C1 segment of cervical spinal cord (tissue), 14 donors: ENCODE results near the gene ID3.
"Not testable (repeated sequence)": the region's sequence is repeated elsewhere in the genome, so short reads cannot be mapped to it uniquely, and the experiment has no call there.

ENCODE experiments used
- DNase-seq, 14 donors: peaks; one replicate each; lab custom pipeline; 2025; lab: John Stamatoyannopoulos, UW

The ID3 gene

DNA sequence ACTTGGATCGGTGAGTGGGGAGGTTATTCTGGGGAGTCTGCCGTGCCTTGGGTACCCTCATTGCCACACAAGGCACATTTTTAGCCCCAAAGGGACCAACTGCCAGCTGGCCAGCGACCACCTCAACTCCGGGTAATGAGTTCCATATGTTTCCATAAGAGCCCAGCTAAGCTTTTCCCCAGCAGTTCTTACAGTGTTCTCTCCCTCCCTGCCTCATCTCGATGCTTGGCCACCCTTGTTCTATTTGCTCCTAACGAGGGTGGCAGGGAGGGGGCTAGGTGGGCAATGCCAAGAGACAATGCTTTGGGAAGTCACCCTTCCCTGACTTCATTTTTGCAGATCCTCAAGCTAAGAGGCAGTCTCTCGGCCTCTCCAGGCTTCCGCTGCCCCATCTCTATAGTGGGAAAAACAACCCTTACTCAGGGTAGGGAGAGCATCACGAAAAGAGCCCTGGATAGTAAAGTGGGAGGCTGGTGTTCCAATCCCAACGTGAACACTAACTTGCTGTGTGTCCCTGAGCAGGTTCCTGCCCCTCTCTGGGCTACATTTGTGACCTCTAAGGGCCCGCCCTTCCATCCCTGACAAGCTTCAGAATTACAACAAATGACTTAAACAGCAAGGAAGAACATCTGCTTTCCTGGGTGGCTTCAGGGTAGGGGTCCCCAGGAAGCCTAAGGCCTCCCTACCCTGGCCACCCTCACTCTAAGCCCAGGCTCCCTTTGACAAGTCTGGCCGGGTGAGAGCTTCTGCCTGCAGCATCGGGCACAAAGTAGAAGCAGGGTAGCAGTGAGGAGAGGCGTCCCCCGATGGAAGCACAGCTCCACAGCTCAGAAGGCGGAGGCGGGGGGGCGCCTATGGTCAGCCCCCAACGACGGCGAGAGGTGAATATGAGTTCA is 5.8 kb downstream of the ID3 start:
- DNase-seq, result no peak

DNA sequence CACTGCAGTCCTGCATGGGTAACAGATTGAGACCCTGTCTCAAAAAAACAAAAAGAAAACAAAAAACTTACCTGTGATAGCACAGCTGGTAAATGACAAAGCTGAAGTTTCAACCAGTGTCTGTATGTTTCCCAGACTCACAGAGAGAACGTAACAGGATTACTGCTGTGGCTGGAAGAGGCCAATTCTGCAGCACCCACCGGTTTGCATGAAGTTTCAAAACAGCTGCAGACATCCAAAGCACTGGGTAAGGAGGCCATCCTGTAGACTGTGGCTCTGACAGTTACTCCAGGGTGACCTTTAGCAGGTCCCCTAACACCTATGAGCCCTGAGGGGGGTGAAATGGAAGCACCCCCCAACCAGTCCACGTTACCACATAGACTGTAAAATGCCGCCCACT is 7.5 kb downstream of the ID3 start:
- DNase-seq, result no peak

DNA sequence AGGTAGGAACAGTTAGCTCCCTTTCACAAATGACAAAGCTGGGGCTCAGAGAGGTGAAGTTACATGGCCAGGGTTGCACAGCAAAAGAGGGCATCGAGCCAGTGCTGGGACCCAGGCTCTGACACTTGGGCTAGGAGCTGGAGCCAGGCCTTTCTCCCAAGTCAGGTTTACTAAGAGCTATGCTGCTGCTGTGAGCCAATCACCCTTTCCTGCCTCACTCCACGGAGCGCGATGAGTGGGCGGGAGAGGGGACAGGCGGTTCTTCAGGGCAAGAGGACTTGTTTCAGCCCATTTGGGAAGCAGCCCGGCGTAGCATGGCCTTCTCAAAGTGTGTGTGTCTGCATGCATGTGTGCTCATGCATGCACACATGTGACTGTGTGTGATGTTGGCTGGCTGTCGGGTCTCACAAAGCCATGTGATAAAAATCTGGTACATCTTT is 10.6 kb downstream of the ID3 start:
- no peak for DNase-seq

DNA sequence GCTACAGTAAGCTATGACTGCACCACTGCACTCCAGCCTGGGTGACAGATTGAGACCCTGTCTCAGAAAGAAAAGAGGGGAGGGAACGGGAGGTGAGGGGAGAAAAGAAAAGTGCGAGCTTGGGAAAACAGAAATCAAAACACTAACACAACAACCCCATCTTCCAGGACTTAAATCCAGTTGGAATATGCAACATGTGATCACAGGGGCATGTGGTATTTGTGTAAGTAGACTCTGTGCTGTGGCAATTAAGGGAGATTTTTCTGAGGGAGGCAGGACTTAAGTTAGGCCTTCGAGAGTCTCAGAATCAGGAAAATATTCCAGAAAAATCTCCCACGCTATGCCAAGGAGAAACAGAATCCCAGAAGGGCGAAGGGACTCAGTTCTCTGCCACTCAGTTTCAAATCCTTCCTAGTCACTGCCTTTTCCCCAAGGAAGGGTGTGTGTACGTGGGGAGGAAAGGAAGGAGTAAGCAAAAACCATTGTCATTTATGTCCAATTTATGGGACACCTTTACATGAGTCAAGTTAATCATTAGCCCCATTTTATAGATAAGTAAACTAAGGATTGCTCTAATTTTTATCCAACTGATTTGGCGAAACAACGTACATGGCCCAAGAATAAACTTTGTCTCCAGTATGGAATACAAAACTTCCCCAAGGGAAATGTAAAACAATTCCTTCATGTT is 12.3 kb downstream of the ID3 start:
- DNase-seq, result no peak

DNA sequence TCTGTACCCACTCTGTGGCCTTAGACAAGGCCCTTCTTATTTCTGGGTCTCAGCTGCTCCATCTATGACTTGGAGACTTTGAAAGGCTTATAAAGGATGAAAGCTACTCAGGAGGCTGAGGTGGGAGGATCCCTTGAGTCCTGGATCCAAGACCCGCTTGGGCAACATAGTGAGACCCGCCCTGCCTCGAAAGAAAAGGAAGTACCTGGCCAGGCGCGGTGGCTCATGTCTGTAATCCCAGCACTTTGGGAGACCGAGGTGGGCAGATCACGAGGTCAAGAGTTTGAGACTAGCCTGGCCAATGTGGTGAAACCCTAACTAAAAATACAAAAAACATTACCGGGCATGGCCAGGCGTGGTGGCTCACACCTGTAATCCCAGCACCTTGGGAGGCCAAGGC is 13.4 kb downstream of the ID3 start:
- no peak for DNase-seq

DNA sequence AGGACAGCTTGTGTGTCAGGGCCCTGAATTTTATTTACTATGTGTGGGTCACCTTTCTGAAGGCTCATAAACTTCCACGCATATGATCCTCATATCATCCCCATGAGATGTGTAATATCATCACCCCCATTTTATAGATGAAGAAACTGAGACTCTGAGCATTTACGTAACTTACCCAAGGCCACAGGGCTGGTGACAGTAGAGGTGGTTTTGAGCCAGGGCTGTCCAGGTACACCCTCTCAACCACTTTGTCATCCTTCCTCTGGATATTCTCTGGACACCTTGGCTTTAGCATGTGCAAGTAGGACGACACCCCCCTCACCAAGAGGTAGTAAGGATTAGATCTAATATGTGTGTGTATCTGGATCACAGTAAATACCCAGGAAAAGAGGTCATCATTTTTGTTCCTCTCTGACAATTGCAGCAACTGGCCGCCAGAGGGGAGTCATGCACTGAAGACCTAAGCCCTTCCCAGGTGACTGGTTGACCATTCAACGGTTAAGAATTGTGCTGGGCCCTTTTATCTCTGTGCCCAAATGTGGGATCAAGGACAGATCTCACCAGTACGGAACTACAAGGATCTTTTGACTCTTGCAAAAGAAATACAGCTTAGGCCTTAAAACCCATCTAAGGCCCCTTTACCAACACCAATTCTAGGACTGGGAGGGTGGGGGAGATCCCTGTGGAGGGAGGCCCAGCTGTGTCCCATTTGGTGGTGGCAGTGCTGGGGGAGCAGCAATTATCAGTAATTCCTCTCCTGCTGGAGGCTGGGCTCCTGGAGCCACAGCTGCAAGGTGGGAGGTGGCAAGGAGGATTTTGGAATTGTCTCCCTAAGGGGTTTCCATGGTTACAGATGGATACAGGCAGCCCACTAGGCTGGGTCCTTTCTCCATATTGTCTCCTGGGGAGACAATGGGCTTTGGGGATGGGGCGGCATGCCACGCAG is 14.6 kb downstream of the ID3 start:
- peak in 10 of 14 donors; percentile 17 to 62 (median 36) for DNase-seq

DNA sequence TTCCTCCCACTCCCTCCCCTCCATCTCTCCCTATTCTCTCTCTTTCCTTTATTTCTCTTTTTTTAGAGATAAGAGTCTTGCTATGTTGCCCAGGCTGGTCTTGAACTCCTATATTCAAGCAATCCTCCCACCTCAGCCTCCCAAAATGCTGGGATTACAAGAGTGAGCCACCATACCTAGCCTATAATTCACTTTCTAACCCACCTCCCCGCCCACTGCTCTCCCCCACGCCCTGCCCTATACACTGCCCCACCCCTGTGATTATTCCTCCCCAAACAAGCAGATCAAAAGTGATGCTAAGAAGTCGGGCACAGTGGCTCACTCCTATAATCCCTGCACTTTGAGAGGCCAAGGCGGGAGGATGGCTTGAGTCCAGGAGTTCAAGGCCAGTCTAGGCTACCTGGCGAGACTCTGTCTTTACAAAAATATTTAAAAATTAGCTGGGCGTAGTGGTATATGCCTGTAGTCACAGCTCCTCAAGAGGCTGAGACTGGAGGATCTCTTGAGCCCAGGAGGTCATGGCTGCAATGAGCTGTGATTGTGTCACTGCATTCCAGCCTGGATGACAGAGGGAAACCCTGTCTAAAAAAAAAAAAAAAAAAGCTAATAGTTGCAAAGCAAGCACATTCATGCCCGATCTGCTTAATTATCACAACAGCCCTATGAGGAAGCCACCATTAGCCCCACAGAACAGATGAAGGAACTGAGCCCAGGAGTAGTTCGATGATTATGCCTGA is 15.4 kb downstream of the ID3 start:
- DNase-seq, result no peak

DNA sequence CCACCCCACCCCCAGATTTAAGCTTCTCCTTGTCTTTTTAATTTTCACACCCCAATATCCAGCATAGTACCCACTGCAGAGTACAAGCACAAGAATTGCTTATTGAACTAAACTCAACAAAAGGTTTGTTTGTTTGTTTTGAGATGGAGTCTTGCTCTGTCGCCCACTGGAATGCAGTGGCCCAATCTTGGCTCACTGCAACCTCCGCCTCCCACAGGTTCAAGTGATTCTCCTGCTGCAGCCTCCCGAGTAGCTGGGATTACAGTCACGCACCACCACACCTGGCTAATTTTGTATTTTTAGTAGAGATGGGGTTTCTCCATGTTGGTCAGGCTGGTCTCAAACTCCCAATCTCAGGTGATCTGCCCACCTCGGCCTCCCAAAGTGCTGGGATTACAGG is 16.4 kb downstream of the ID3 start:
- not testable (repeated sequence) for DNase-seq

DNA sequence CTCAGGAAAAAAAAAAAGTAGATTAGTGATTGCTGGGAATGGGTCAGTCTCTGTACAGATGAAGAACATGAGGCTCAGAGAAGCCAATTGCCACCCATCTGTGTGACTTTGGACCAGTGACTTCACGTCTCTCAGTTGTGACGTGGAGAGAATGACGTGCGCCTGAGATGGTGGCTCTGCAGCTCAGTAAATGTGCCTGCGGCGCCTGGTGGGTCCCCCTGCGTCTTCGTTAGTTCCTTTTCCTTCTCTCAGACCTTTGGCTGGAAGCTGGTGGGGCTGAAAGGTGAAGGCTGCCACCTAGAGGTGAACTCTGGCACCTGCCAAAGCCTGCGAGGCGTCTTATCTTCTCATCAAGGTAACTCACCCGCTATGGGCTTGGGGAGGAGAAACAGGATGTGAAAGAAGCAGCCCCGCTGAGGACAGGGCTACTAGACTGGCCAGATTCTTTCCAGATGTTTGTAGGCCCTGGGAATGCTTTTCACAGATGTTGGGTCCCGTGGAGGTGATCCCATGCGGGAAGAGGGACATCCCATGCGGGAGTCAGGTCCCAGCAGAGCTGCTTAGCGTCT is 19.5 kb downstream of the ID3 start:
- DNase-seq, result peak in 13 of 14 donors; percentile 23 to 76 (median 66)

DNA sequence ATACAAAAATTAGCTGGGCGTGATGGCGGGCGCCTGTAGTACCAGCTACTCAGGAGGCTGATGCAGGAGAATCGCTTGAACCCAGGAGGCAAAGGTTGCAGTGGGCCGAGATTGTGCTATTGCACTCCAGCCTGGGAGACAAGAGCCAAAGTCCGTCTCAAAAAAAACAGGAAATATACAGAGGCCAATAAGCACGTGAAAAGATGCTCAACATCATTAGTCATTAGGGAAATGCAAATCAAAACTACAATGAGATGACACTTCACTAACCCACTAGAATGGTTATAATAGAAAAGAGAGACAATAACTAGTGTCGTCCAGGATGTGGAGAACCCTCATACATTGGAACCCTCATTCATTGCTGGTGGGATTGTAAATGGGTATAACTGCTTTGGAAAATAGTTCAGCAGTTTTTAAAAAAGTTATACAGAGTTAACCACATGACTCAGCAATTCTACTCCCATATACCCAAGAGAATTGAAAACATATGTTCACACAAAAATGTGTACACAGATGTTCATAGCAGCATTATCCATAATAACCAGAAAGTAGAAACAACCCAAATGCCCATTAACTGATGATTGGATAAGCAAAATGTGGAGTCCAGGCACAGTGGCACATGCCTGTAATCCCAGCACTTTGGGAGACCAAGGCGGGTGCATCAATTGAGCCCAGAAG is 21.9 kb downstream of the ID3 start:
- no peak for DNase-seq

DNA sequence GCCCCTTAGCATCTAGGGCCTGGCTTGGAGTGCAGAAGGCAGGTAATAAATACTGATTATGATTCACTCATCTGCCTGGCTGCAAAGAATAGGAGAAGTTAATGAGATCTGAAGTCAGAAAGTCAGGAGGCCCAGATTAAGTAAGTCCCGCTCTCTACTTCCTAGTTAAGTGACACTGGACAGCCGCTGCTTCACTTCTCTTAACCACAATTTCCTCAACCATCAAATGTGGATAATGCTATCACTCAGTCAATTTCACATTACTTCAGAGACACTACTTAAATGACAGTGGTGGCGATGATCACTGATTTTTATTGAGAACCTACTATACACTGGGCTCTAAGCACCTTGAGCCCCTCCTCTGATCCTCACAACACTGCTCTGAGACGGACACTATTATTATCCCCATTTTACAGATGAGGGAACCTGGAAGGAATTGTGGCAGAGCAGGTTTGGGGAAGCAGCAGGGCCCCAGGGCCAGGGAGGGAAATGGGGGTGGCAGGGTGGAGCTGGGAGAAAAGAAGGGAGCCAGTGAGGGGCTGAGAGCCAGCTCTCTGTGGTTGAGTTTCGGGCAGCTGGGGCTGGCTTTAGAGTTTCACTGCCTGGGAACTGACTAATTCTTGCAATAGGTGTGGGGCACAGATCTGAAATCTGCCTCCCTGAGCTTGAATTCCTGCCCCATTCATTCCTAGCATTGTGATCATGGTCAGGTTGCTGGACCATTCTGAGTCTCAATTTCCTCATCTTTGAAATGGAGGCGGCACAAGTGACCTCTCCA is 25.9 kb downstream of the ID3 start:
- DNase-seq, result no peak

DNA sequence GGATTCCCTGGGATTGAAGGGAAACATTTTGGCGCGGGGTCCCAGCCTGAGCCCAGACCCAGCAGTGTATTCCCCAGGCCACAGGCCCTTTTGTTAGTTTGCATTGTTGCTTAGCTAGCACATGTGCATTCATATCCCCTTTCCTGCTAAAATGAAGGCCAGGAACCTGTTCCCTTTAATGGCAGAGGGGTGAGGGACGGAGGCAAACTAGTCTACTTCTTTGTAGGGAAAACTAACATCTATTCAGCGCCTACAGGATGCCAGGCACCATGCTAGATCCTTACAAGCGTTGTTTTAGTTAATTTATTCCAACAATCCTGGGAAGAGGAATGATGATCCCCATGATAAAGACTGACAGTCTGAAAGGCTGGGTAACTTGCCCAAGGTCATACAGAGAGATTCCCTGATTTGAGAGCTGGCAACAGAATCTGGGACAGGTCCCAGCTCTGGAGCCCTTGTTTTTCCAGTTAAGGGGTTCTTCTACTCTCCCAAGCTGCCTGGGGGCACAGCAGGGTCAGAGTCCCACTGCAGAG is 27.7 kb downstream of the ID3 start:
- DNase-seq, result peak in 1 of 14 donors; percentile 23

DNA sequence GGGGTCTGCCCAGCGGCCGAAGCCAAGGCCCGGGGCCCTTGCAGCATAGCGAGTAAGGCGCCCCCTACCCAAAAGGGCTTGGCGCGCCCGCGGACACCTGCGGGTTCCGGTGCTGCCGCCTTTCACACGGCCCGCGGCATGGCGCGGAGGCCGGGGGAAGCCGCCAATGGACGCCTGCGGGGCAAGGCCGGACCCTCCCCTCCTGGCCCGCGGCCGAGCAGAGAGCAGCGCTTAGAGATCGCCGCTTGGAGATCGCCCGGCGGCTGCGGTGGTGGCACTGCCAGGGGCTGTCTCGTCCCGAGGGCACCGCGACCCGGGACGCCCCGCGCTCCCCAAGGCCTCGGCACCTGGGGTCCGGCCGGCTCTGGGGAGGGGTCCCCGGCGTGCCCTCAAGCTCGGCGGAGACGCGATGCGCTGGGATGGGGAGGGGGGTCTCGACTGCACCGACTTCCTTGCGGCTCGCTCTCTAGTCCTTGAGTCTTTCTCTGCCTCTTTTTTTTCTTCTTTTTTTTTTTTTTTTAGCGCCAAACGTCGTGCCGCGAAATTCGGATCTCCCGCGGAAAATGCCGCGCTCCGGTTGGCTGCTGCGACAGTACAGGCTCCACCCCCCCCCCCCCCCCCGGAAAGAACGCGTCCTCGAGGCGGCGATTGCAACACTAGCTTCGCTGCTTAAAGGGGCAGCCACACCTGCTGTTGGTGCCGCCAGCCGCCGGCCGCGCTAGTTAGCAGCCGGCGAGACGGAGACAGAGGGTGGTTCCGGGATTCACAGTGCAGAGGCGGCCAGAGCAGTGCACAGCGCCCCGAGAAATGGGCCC is 28.3 kb downstream of the ID3 start, which contains the start of gene E2F2:
TSS of gene E2F2 (minus strand) at position 487 of the 815 bp plus-strand sequence. CDS start at position 47, 440 bp downstream.
- peak in 12 of 14 donors; percentile 9 to 77 (median 55) for DNase-seq

DNA sequence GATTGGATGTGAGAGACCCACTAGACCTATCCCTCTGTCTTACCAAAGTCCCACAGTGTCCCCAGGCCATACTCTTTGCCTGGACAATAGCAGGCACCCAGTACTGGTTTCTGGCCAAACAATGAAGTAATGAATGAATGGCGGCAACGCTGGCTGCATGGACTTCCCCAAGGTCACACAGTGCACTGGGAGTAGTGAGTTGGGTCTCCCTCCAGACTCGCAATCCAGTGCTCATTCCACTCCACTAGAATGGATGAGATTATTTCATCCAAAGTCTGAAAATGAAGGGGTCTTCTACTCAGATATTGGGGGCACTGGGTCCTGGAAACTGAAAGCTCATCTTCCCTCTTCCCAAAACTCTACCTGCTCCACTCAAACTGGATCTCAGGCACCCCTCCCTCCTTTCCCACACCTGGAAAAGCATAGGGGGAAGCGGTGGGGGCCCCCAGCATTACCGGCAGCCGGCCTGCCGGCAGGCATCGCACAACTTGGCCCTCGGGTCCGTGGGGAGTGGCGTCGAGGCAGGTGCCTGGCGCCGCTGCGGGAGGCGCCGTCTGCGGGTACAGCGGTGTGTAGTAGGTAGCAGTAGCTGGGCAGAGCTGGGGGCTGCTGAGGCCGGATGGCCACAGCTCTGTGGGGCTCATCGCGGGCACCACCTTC is 29.1 kb downstream of the ID3 start:
- no peak for DNase-seq

DNA sequence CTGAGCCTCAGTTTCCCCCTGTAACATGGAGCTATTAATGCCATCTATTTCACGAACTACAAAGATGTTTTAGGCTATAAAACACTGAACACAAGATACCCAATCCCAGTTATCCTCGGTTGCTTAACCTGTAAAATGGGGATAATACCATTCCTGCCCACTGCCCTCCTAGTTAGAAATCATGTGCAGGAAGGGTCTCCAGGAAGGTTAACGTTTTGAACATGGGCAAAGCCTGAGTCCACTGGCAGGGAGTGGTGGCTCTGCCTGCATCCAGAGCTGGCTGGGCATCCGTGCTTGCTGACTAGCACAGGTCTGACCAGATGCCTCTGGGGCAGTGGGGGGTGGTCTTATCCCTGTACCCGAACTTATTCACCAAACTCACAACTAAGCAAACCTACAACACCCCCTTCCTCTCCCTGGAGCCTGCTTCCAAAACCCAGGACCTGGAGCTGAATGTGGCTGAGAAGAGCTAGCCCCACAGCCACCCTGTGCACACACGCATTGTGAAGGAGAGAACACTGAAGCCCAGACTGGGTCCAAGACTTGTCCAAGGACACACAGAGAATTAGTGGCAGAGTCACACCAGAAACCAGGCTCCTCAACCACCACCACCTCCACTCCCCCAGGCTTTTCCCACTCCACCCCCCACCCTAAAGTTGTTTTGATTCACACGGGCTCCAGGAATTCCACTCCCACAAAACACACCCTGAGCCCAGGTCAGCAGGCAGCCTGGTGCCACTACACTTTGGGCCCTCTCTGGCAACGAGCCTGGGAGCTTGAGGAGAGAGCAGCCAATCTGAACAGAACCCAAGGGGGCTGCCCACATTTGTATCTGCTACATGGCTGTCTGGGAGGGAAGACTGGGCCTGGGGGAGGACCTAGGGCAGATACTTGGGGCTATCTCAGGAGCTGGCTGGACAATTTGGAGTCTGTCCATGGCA is 29.9 kb downstream of the ID3 start:
- no peak for DNase-seq

DNA sequence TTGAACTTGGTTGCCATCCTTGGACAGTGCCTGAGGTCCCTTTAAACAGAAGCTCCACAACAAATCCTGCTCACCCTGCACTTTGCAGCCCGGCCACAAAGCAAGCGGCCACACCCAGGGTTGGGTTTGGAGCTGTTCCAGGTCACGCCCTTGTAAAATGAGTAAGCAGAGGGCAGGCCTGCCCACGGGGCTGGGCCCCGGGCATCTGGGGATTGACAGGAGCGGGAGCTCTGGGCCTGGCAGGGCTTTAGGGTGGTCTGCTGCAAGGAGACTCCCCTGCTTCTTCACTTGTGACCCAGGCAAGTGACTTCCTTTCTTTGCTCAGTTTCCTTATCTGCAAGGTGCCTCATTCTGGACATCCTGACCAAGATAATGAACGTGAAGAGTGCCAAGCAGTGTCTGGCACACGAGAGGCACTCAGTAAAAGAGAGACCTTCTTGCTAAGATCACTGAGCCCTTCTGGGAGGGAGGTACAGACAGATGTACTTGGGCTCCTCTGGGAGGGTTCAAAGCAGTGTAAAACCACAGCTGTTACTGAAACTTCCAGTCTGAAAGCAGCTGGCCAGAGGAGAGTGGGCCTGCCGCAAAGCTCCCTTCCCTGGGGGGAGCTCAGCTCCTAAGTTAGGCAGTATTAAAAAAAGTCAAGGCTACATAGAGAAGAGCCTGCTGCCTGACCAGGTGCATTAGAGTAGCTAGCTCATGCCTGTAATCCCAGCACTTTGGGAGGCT is 30.9 kb downstream of the ID3 start:
- no peak for DNase-seq
